ENCODE results near the gene TMEM263.
"Not testable (repeated sequence)": the region's sequence is repeated elsewhere in the genome, so short reads cannot be mapped to it uniquely, and the experiment has no call there.

The TMEM263 gene

GRCh38 chr12:106955377-106956047 lies at the start of gene TMEM263:
Gene TMEM263, plus strand, starts transcription at chr12:106955907. Its CDS starts 11,210 bp downstream, at chr12:106967117.
- DNase-seq = peak; percentile 94

- DNase-seq = no peak
Observed at GRCh38 chr12:106906715-106907114, 49.0 kb upstream of the TMEM263 start.

- no peak for DNase-seq
Observed at GRCh38 chr12:106907411-106907810, 48.3 kb upstream of the TMEM263 start.

GRCh38 chr12:106907846-106908245 lies 47.9 kb upstream of the TMEM263 start:
- no peak for DNase-seq

DNA sequence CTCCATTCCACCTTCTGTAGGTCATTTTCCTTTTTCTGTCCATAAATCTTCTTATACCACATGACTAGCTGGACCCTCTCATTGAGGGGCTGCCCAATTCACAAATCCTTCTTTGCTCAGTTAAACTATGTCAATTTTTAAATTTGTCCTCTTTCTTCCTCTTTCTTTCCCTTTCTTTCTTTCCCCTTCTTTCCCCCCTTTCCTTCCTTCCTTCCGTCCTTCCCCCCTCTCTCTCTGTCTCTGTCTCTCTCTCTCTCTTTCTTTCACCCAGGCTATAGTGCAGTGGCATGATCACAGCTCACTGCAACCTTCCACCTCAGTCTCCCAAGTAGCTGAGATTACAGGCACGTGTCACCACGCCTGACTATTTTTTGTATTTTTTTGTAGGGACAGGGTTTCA lies 47.1 kb upstream of the TMEM263 start:
- no peak for DNase-seq

- DNase-seq = no peak
Observed at GRCh38 chr12:106910202-106910601, 45.5 kb upstream of the TMEM263 start.

- no peak for DNase-seq
Observed at GRCh38 chr12:106911581-106911980, 44.1 kb upstream of the TMEM263 start.

DNA sequence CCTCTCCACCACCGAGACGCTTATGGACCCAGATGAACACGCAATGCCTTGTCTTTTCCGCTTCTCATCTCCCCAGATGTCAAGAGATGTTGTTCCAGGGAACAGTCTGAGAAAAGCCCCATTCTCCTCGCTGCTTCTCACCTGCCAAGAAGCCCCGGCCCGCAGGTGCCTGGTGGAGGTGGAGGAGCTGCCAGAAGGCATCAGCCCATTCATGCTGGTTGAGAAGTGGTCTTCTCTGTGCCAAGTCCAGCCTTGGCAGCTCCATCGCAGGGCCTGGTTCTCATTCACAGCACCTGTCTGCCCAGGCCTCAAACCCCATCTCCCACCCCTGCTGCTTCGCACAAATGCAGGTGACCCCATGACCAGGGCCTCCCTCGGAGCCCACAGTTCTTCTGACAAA lies 42.3 kb upstream of the TMEM263 start:
- no peak for DNase-seq

- no peak for DNase-seq
Observed at GRCh38 chr12:106914796-106915634, 40.7 kb upstream of the TMEM263 start.

DNA sequence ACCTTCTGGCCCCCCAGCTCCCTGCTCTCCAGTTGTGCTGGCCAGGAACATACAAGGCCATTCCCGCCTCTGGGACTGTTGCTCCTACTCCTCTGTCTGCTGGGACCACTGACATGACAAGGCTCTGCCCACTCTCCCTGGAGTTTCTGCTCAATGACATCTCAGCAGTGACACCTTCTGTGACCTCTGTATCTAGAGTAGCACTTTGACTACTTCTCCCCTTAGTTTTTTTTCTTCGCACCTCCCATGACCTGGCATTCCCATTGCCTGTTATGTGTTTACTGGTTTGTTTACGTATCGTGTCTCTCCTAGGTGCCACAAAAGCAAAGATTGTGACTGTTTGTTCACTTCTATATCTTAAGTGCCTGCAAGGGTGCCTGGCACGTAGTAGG lies 40.1 kb upstream of the TMEM263 start:
- no peak for DNase-seq

DNA sequence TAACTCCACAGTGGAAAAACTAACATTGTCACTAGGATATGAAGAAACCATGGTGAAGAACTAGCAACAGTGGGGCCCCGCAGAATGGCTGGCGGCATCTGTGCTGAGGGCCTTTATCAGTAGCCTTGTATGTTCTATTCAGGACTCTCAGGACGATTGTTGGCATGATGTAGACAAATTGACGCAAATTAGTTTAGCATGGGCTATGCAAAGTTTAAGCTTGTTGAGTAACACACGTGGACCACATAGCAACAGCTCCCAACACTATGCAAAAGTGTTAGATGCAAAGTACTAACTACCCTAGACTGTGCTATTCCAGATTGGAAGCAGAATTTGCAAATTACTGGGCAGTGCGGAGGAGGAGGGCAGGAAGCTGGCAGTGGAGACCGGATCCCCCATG lies 38.2 kb upstream of the TMEM263 start:
- DNase-seq = no peak

- no peak for DNase-seq
Observed at GRCh38 chr12:106918746-106919145, 37.0 kb upstream of the TMEM263 start.

DNA sequence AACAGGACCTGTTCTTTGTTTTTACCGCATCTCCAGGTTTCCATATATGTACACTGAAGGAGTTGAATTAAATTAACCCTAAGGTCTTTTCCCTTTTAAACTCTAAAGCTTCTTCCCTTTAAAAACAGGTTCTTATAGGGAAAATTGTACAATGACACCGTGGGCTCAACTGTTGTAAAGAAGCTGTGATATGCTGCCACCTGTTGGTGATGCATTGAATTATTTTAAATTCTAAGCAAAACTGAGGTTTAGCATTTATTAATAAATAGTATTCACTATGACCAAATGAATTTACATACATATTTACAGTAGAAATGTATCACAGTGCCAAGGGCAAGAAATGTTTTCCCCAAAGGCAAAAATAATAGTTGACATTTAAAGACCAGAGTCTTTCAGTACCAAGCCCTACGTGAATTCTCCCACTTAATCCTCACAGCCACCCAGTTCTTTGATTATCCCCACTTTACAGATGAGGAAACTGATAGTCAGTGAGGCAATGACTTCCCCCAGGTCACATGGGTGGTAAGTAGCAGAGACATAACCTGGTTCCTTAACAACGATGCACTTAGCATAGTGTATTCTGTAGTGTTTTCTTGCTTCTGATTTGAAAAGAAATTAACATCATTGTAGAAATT lies 35.7 kb upstream of the TMEM263 start:
- no peak for DNase-seq

DNA sequence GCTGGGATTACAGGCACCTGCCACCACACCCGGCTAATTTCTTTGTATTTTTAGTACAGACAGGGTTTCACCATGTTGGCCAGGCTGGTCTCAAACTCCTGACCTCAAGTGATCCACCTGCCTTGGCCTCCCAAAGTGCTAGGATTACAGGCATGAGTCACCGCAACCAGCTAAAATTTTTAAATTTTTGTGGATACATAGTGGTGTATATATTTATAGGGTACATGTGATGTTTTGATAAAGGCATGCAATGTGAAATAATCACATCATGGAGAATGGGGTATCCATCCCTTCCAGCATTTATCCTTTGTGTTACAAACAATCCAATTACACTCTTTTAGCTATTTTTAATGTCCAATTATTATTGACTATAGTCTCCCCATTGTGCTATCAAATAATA lies 33.7 kb upstream of the TMEM263 start:
- DNase-seq = not testable (repeated sequence)

DNA sequence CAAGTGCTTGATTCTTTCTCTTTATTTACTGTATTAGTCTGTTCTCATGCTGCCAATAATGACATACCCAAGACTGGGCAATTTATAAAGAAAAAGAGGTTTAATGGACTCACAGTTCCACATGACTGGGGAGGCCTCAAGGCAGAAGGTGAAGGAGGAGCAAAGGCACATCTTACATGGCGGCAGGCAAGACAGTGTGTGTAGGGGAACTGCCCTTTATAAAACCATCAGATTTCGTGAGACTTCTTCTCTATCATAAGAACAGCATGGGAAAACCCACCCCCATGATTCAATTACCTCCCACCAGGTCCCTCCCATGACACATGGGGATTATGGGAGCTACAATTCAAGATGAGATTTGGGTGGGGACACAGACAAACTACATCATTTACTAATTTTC lies 32.1 kb upstream of the TMEM263 start:
- not testable (repeated sequence) for DNase-seq

GRCh38 chr12:106924268-106924861 lies 31.3 kb upstream of the TMEM263 start:
- no peak for DNase-seq

DNA sequence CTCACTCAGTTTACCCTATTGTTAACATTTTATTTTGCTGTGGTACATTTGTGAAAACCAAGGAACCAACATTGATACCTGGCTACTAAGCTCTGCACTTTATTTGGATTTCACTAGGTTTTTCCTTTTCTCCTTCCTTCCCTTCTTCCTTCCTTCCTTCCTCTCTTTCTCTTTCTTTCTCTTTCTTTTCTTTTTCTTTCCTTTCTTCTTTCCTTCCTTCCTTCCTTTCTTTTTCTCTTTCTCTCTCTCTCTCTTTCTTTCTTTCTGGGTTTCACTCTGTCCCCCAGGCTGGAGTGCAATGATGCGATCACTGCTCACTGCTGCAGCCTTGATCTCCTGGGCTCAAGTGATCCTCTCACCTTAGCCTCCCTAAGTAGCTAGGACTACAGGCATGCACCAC lies 29.1 kb upstream of the TMEM263 start:
- DNase-seq = no peak

- DNase-seq = no peak
Observed at GRCh38 chr12:106934277-106934676, 21.4 kb upstream of the TMEM263 start.

DNA sequence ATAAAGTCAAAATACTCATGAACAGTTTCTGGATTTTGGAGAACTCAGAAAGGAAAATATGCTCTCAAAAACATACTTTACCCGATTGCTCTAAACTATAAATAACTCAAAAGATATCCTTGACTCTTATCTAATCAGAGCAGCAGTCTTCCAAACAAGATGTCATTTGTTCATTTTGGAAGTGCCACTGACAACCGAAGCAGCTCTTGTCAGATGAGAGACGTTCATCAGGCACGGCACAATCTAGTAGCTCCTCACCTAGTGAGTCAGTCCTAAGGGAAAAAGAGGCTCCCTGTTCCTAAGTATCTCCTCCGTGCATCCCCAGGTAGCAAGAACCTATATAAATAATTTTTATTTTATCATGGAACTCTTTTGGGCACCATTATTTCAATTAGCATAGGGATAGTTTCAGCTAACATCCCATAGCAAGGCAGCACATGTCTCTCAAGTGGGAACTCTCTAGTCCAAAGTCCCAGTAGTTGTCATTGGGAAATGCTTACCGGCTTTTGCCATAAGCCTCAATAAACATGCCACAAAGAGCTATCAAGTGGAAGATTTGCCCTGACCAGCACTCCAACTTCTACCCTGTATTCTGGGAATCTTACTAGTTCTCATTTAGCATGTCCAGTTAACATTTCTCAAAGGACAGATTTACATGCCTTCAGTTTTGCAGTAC lies 14.1 kb upstream of the TMEM263 start:
- DNase-seq = no peak

DNA sequence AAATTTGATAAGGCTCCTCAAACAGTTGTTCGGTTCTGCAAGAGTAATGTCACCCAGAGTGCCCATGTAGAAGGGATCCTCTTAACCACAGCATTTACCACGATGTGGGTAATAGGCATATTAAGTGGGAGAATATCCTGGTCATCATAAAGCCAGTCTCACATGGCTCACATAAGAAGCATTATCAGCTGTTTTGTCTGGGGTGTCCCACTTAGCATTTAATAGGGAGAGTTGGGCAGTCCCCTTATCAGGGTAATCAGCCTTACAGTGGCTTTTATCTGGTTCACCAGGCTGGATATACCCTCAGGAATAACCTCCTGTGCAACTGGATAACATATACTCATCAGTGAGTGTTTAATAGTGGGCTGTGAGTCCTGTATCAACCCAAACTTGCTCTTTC lies 12.9 kb upstream of the TMEM263 start:
- no peak for DNase-seq

DNA sequence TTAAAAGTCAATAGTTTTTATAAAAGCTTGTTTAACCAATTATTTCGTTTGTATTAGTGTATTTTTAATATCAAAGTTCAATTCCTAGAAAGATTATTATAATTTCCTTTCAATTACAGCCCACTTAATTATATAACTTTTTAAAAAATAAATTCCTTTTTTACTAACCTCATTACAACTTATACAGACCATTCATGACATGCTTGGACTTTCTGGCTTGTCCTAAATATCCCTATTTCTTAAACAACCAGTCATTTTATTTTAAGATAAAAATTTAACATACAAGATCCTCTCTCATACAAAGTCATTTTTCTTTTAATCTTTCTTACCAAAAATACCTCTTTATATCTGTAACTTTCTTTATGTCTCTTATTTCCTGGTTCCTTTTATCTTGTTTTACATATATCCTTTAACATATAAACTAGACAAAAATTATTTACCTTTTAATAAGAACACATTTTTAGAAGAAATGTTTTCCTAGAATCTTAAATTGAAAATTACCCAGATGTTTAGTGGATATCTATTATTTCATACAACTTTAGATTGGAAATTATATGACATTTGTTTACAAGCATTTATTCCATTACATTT lies 10.4 kb upstream of the TMEM263 start:
- DNase-seq = no peak

DNA sequence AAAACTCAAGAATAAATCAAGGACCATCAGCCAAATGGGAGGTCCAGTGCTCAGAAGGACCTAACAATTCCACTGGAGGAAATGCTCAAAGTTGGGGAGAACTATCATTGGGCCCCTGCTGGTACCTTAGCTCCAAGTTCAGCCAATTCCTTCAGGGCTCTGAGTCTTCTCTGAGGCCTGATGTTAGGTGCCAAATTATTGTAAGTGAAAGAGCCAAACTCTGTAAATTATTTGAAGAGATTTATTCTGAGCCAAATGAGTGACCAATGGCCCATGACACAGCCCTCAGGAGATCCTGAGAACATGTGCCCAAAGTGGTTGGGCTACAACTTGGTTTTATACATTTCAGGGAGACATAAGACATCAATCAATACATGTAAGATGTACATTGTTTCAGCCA lies 8.2 kb upstream of the TMEM263 start:
- no peak for DNase-seq

GRCh38 chr12:106950591-106950990 lies 5.1 kb upstream of the TMEM263 start:
- no peak for DNase-seq

Measured in amniotic stem cell (primary cell).